Measurements from ENCODE around the gene SLC44A2.

SLC44A2 gene

DNA sequence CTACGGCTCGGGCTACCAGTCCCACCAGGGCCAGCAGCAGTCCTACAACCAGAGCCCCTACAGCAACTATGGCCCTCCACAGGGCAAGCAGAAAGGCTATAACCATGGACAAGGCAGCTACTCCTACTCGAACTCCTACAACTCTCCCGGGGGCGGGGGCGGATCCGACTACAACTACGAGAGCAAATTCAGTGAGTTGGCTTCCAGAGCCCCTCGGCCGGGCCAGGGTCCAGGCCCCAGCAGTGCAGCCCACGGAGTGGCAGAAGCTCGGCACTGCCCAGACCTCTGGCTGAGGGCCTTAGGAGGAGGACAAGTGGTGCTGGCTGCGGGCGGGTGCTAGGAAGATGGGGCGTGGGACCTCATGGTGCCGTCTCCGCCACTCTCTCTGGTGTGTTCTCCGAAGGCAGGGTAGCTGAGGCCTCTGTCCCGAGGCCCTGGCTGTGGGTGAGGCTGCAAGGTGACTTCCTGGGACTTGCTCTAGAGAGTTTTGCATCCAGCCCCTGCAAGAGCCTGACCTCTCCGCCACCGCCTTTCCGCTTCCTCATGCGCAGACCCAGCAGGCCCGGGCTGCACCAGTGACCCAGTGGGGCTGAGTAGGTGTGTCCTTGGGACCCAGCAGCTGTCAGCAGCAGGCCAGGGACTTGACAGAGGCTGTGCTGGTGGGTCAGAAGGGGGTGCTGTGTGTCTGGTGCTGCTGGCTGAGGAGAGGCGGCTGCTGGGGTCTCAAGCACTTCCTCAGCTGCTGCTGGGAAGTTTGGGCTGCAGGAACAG, 62.4 kb downstream of the SLC44A2 start:
- no peak for DNase-seq (ENCODE audit: low read depth)
- TF ChIP-seq, protein P1, sequence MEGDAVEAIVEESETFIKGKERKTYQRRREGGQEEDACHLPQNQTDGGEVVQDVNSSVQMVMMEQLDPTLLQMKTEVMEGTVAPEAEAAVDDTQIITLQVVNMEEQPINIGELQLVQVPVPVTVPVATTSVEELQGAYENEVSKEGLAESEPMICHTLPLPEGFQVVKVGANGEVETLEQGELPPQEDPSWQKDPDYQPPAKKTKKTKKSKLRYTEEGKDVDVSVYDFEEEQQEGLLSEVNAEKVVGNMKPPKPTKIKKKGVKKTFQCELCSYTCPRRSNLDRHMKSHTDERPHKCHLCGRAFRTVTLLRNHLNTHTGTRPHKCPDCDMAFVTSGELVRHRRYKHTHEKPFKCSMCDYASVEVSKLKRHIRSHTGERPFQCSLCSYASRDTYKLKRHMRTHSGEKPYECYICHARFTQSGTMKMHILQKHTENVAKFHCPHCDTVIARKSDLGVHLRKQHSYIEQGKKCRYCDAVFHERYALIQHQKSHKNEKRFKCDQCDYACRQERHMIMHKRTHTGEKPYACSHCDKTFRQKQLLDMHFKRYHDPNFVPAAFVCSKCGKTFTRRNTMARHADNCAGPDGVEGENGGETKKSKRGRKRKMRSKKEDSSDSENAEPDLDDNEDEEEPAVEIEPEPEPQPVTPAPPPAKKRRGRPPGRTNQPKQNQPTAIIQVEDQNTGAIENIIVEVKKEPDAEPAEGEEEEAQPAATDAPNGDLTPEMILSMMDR (IDR thresholded peaks at IDR 0.05; ENCODE audit: insufficient read depth, low read depth, low read length, missing control alignments), result no peak

DNA sequence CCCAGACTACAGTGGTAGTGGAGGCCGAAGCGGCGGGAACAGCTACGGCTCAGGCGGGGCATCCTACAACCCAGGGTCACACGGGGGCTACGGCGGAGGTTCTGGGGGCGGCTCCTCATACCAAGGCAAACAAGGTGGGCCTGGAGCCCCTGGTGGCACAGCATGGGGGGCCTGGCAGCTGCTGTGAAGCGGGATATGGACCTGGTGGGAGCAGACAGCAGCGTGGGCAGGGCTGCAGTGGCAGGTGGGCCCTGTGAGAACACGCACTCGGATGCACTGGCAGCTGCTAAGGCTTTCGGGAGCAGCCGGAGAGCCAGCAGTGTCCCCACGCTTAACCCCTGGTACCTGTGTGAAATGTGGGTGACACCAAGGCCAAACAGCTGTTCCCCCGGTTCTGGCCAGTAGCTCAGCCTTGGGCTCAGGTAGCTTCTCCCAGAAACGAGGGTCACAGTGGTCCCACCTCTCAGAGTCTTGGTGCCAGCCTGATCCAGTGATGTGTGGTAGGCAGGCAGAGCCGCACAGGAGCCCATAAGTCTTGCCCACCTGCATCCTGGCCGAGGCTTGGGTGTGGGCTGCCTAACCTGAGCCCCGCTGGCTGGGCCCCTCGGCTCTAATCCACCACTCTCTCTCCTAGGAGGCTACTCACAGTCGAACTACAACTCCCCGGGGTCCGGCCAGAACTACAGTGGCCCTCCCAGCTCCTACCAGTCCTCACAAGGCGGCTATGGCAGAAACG, 63.4 kb downstream of the SLC44A2 start:
- TF ChIP-seq, protein P1 (IDR thresholded peaks at IDR 0.05; ENCODE audit: insufficient read depth, low read depth, low read length, missing control alignments), result no peak
- no peak overlapping the region for H3K4me3 ChIP-seq (ENCODE audit: low read depth, low read length)
- no peak for DNase-seq (ENCODE audit: low read depth)

More for the DNA sequence above, 62.4 kb downstream of the SLC44A2 start:
- H3K4me3 ChIP-seq (ENCODE audit: low read depth, low read length), result no peak overlapping the region

DNA sequence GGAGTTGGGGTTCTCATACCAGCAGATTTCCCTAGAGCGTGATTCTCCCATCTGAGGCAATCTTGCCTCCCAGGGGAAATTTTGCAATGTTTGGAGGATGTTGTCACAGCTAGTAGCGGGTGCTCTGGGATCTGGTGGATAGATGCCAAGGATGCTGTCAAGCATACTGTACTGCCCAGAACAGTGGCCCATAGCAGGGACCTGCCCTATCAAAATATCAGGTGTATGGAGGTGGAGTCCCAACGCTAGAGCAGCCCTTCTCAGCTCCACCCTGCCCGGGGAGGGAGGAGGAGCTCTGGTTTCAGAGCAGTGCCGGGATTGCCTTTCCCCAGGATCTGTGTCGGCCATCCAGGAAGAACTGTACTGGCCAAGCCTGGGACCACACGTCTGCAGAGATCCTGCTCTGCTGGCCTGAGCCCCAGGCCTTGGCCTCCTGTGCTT, 65.0 kb downstream of the SLC44A2 start:
- TF ChIP-seq, protein P1 (IDR thresholded peaks at IDR 0.05; ENCODE audit: insufficient read depth, low read depth, low read length, missing control alignments), result no peak
- no peak for DNase-seq (ENCODE audit: low read depth)
- no peak overlapping the region for H3K4me3 ChIP-seq (ENCODE audit: low read depth, low read length)

DNA sequence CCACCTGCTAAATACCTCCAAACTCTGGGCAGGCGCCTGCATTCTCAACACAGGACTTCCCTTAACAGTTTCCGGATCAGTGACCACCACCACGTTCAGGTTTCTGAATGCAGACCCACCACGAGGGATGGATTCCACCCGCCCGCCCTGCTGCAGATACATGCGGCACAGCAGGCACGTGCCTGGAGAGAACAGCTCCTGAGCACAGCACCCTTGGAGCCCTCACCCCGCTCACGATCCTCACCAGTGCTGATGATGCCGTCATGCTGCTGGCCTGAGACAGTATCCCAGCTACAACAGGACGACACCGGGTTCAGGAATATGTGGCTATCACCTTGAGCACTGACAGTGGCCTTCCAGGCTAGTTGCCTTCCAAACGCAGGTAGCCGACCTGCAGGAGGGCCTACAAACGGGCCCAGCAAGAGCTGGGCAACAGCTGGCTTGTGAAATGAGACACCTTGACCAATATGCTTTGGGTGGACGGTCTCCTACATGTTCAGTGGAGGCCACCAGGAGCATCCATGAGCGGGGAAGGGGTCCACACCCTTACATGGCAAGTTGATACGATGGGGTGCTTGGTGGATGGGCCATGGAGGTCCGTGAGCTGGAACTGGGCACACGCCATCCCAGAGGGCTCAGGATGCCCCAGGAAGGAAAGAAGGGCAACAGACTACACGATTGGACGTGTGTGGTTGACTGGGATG, 66.0 kb downstream of the SLC44A2 start:
- TF ChIP-seq, protein P1 (IDR thresholded peaks at IDR 0.05; ENCODE audit: insufficient read depth, low read depth, low read length, missing control alignments), result no peak

DNA sequence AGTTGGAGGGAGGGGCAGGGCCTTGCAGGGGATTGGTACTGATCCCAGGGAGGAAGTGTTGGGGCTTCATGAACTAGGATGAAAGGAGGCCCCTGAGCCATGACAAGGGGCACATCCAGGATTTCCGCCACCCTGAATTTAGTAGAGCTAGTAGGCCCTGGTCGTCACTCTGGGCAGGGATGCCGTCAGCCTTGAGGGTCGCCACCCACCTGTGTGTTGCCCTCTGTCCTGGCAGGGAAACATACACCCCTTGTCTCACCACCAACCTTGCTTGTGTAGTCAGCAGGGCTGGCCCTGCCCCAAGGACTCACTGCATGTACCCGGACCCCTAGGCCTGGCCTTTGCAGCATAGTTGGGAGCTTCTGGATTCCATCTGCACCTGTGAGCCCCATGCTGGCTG, 66.5 kb downstream of the SLC44A2 start:
- no peak overlapping the region for H3K4me3 ChIP-seq (ENCODE audit: low read depth, low read length)
- TF ChIP-seq, protein P1 (IDR thresholded peaks at IDR 0.05; ENCODE audit: insufficient read depth, low read depth, low read length, missing control alignments), result no peak
- DNase-seq (ENCODE audit: low read depth), result no peak

More for the DNA sequence above, 66.0 kb downstream of the SLC44A2 start:
- no peak overlapping the region for H3K4me3 ChIP-seq (ENCODE audit: low read depth, low read length)
- no peak for DNase-seq (ENCODE audit: low read depth)

DNA sequence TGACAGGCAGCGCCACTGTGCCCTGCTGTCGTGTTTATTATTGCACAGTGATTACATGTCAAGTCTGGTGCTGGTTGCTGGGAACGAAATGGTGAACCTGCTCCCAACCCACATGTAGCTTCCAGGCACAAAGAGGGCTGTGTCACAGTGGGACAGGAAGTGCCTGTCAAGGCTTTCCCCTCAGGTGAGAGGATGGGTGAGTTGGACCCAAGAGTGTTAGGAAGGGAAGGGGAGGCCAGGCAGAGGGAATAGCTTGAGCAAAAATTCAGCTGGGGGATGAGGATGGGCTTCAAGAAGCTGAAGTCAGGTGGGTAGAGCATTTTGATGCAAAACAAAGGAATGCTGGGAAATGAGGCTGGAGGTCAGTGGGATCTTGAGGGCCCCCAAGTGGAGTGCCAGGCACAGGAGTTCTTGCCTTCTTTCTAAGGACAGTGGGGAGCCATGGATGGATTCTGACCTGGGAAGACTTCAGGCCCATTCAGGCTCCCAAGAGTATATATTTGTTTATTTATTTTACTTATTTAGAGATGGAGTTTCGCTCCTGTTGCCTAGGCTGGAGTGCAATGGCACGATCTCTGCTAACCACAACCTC, 67.4 kb downstream of the SLC44A2 start:
- H3K4me3 ChIP-seq (ENCODE audit: low read depth, low read length), result no peak overlapping the region
- no peak for DNase-seq (ENCODE audit: low read depth)
- TF ChIP-seq, protein P1 (IDR thresholded peaks at IDR 0.05; ENCODE audit: insufficient read depth, low read depth, low read length, missing control alignments), result no peak

All from GM12865 (cell line).